GM21723 (cell line): ENCODE measurements around the gene ASB18.
"Not testable (repeated sequence)": the region's sequence is repeated elsewhere in the genome, so short reads cannot be mapped to it uniquely, and the experiment has no call there.

Experiments
- ATAC-seq: cut with Tn5 transposase; IDR thresholded peaks from one replicate; pipeline ENCODE4 v1.9.1; 2021; ENCODE audit warnings: mild to moderate bottlenecking, moderate library complexity; ENCODE audit not compliant: unreplicated experiment

Gene ASB18

GRCh38 chr2:236287656-236288055 lies 23.4 kb upstream of the ASB18 start:
- no peak for ATAC-seq

GRCh38 chr2:236286873-236287545 lies 22.8 kb upstream of the ASB18 start:
- ATAC-seq, result no peak

- ATAC-seq, result no peak
Observed at GRCh38 chr2:236284208-236284607, 20.0 kb upstream of the ASB18 start.

DNA sequence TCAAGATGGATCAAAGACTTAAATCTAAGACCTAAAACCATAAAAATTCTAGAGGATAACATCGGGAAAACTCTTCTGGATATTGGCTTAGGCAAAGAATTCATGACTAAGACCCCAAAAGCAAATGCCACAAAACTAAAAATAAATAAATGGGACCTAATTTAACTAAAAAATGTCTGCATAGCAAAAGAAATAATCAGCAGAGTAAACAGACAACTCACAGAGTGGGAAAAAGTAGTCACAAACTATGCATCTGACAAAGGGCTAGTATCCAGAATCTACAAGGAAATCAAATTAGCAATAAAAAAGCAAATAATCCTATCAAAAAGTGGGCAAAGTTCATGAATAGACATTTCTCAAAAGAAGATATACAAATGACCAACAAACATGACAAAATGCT lies 18.2 kb upstream of the ASB18 start:
- ATAC-seq, result no peak

DNA sequence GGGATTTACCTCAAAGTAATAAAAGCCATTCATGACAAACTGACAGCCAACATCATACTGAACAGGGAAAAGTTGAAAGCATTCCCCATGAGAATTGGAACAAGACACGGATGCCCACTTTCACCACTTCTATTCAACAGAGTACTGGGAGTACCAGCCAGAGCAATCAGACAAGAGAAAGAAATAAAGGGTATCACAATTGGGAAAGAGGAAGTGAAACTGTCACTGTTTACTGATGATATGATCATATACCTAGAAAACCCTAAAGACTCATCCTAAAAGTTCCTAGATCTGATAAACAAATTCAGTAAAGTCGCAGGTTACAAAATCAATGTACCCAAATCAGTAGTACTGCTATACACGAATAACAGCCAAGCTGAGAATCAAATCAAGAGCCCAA lies 17.2 kb upstream of the ASB18 start:
- ATAC-seq, result no peak

DNA sequence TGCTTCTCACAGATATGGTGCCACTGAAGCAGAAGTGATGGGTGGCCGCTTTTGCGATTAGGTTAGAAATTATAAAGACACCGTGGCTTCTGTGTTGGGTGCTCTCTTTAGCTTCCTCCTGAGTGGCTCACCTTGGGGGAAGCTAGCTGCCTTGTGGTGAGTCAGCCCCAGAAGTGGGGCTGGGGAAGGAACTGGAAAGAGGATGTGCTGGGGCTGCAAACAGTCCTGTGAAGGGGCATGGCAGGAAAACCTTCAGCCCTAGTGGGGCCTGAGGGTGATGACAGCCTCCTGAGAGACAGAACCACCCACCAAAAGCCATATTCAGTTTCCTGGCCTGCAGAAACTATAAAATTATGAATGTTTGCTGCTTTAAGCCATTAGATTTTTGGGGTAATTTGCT lies 8.9 kb upstream of the ASB18 start:
- no peak for ATAC-seq

DNA sequence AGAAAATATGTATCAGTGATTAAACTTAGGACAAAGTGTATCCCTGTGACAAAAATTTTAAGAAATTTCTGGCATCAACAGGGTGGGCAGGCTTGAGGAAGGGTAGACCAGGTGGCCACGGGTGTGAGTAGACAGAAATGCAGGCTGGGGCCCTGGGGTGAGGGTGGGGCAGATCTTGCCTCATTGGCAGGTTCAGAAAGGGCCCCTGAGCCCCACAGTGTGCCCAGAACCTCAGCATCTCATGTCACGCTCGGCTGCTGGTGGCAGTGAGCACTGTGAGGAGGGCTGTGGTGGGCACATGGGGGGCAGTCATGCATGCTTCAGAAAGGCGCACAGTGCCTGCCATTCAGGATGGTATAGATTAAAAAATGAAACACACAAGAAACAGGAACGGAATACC lies 7.6 kb upstream of the ASB18 start:
- ATAC-seq, result no peak

- ATAC-seq, result not testable (repeated sequence)
Observed at GRCh38 chr2:236269876-236270275, 5.7 kb upstream of the ASB18 start.

DNA sequence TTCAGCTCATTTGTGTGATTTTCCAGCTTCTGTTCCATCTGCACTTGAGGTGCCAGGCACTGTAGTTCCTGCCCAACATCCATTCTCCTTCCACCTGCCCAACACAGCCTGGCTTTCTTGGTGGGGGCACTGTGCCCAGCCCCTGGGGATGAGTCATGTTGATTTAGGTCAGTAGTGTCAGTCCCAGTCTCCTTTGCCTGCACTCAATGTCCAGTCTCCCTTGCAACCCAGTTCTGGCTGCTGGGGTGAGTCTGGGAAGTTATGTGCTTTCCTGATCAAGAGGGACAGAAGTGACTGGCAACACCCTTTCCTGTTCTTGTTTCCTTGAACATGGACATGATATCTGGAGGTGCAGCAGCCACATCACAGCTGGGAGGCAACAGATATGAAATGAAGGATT lies 1.5 kb upstream of the ASB18 start:
- ATAC-seq, result no peak

DNA sequence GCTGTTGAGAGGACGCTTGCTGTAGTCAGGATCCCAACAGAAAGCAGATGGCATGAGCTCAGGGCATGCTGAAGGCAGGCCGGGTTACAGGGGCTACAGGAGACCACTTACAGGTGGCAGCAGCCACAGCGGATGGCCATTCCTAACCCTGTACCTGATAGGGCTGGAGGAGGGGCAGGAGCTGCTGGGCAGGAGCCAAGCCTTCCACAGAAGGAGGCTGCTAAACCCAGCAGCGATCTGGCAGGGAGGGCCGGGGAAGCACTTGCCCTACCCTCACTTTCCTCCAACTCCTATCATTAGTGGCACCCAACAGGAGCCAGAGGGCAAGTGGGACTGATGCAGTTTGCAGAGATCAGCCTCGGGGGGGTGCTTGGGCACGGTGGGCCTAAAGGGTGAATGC lies 2.0 kb downstream of the ASB18 start:
- ATAC-seq, result no peak

- no peak for ATAC-seq
Observed at GRCh38 chr2:236261452-236261851, 2.8 kb downstream of the ASB18 start.

DNA sequence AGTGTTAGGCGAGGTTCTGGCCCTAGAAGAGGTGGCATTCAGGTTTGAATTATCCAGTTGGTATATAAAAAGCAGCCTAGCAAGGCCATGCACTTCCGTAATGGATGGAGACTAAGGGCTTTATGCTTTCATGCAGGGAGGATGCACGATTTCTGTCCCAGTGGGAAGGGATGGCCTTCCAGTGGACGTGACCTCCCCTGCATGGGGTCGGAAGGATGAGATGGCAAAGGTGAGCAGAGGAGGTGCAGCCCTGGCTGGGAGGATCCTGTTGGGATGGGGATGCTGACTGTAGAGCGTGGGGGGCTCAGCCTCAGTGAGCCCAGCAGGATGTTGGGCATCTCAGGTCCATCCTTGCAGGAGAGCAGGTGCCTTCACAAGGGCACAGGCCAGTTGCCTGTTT lies 4.8 kb downstream of the ASB18 start:
- ATAC-seq, result no peak

DNA sequence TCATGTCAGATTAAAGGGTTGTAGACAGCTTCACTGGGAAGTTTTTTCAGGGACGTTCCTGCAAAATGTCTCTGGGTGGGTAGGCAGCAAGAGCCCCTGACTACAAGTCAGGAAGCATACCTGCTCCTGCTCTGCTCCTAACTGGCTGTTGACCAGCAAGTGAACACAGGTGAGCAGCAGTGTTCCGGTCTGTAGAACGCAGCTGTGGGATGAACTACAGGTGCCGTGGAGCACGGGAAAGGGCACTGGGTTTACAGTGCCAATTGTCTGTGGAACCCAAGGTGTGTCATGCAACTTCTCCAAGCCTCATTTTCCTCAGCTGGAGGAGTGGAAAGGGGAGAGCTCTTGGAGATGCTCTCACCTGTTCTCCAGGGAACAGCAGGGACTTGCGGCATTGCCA lies 6.6 kb downstream of the ASB18 start:
- ATAC-seq, result no peak

- no peak for ATAC-seq
Observed at GRCh38 chr2:236257136-236257535, 7.1 kb downstream of the ASB18 start.

- no peak for ATAC-seq
Observed at GRCh38 chr2:236256366-236256985, 7.7 kb downstream of the ASB18 start.

DNA sequence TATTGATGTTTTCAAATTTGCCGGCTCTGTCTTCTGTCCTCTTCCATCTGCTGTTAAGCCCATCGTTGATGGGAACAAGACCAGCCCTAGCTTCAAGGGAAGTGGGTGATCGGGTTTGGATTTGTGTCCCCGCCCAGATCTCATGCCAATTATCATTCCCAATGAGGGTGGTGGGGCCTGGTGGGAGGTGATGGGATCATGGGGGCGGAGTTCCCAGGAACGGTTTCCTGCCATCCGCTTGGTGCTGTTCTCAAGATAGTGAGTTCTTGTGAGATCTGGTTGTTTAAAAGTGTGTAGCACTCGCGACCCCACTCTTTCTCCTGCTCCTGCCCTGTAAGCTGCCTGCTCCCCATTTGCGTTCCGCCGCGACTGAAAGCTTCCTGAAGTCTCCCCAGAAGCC lies 9.5 kb downstream of the ASB18 start:
- no peak for ATAC-seq

GRCh38 chr2:236254001-236254400 lies 10.2 kb downstream of the ASB18 start:
- ATAC-seq, result no peak

DNA sequence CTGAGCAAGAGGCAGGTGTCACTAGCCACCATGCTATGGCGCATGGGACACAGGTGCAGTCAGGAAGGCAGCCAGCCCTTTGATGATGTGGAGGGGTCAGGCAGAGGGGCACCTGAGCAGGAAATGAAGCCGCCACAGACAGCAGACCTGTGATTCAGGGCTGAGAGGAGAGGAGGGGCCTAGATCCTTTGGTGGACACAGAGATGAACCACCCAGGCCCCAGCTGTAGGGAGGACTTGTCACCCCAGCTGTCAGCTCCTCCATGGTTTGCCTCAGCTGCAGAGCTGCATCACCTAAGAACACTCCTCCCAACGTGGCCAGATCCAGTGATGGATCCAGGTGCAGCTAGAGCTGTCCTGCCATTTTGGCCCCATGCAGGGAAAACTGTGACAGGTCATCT lies 11.6 kb downstream of the ASB18 start:
- ATAC-seq, result no peak

DNA sequence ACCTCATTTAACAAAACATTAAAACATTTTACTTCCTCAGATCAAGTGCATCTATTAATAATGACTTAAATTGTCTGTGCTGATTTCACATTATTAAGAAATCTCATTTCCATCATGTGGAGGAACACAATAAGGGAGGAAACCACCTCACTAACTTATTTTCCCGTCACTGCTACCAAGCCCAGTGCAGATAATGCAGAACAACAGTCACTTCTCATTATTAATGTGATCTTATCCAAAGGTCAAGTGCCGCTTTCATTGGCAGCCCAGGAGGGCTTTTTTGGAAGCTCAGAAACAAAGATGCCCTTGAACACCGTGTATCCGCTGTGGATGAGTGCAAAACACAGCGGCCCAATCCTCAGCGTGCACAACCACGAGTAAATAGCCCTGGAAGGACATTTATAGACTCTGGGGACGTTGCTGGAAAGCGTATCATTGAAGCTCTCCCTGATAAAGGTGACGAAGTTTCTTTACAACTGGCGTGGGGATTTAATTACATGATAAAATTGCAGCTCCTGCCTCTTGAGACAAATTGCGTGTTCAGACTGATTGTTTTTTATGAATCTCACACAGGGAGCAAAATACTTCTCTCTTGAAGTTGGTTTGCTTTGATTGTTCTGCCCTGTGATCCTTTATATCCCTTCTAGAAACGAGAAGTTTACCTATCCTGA lies 13.2 kb downstream of the ASB18 start:
- no peak for ATAC-seq

DNA sequence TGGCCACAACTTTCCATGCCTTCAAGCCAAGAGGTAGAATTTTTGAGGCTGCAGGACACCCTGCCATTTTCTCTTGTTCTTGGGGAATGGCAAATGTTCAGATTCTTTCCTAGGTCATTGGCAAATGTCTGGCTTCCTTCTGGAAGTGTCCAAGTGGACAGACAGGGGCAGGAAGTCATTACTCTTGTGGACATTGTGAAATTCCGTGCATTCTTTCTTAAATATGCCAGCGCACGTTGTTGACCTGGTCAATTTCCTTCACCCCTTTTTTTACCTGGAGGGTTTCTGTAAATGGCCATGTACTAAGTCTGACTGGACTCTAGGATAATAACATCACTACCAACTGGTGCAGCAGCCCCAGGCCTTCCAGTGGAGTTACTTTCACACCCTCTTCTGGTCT lies 13.9 kb downstream of the ASB18 start:
- ATAC-seq, result no peak

- no peak for ATAC-seq
Observed at GRCh38 chr2:236249066-236249465, 15.1 kb downstream of the ASB18 start.

GRCh38 chr2:236246711-236247246 lies 17.4 kb downstream of the ASB18 start:
- no peak for ATAC-seq
